ENCODE results near the gene CDHR5.

DNA sequence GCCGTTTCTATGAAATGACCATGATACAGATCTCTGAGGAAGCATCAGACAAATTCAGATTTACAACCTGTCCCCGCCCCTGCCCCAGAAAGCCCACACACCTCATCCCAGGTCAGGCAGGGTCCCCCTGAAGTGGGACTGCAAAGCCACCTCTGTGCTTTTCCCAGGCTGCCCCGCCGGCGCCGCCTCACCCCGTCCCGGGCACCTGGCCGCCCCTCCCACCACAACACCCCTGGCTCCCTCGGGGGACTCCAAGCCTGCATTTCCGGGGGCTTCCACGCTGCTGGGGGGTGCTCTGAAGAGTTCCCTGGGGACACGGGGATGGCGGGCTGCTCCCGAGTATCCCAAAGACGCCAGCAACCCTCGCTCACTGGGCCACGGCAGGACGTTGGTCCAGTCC is 35.5 kb upstream of the CDHR5 start:
- TF ChIP-seq, protein P1, sequence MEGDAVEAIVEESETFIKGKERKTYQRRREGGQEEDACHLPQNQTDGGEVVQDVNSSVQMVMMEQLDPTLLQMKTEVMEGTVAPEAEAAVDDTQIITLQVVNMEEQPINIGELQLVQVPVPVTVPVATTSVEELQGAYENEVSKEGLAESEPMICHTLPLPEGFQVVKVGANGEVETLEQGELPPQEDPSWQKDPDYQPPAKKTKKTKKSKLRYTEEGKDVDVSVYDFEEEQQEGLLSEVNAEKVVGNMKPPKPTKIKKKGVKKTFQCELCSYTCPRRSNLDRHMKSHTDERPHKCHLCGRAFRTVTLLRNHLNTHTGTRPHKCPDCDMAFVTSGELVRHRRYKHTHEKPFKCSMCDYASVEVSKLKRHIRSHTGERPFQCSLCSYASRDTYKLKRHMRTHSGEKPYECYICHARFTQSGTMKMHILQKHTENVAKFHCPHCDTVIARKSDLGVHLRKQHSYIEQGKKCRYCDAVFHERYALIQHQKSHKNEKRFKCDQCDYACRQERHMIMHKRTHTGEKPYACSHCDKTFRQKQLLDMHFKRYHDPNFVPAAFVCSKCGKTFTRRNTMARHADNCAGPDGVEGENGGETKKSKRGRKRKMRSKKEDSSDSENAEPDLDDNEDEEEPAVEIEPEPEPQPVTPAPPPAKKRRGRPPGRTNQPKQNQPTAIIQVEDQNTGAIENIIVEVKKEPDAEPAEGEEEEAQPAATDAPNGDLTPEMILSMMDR (conservative IDR thresholded peaks at IDR 0.05 in 1 of 2, IDR thresholded peaks at IDR 0.05 in 1 of 2; ENCODE audit: extremely low read depth in 1 of 2, insufficient read depth in 1 of 2, low read depth in 1 of 2, low read length in 2 of 2) = no peak
- no peak for TF ChIP-seq EZH2 (IDR thresholded peaks at IDR 0.05; ENCODE audit: borderline replicate concordance, low read length)
